ENCODE measurements around the gene TEX2. TPM values are rescaled to one million over a fixed set of nuclear protein-coding genes. Genes with fewer than 3 reads are reported as not detected.

The TEX2 gene
- total and polyA plus RNA-seq, 9 of the 15 experiments (the other 6 are each of a cell fraction or from before 2014, with no cell fraction given): 4.1 to 27.6 (median 19.3) TPM

DNA sequence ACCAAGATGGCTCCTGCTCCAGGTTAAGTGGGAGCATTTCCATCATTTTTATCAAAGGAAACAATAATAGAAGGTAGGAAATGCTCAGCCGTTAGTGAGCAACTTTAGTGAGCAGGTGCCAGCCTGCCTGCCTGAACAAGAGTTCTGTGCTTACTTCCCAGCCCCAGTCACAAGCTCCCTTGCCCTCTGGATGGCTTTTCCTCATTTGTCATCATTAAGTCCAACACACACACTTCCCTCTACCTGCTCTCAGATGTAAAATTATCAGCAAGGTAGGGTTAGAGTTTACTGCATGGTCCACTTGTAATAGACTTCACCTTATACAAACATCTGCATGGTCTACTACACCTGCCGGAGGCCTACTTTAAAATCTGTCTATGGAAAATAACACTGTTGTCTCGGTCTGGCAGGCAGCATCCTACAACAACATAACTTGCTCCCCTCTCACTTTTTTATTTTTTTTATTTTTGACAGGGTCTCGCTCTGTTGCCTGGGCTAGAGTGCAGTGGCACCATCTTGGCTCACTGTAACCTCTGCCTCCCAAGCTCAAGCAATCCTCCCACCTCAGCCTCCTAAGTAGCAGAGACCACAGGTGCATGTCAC, 12.7 kb downstream of the TEX2 start:
- Histone ChIP-seq H2AFZ (ENCODE audit: low read depth, low read length) (no peak overlapping the region), H3K27ac (ENCODE audit: extremely low read depth, low read depth, low read length) (no peak overlapping the region), H3K36me3 (ENCODE audit: control insufficient read depth, insufficient read depth, low read length) (no peaks in the 10 kb centered on the region), H3K27me3 (ENCODE audit: control insufficient read depth in 2 of 2, insufficient read depth in 2 of 2, low read length in 2 of 2) (no peaks in the 10 kb centered on the region), H3K9ac (ENCODE audit: insufficient read depth in 1 of 2, low read depth in 2 of 2, low read length in 2 of 2) (peak overlapping the region in 1 of 2 experiments; percentile 52; a peak in 1 of 4 replicates), H3K79me2 (ENCODE audit: control insufficient read depth, insufficient read depth, low read length) (peaks cover 90% of the 10 kb centered on the region), H3K9me1 (ENCODE audit: control insufficient read depth, insufficient read depth, low read length) (no peaks in the 10 kb centered on the region), H4K20me1 (replicated peaks; ENCODE audit: control insufficient read depth, insufficient read depth, low read length) (no peaks in the 10 kb centered on the region), H3K4me3 (no peak overlapping the region), H3K4me1 (replicated peaks in 1 of 2; ENCODE audit: control insufficient read depth in 2 of 2, insufficient read depth in 2 of 2, low read length in 2 of 2) (peaks cover 3 to 5% of the 10 kb centered on the region in 2 experiments; a peak in 4 of 5 replicates), H3K4me2 (ENCODE audit: insufficient read depth, low read length) (no peak overlapping the region), H3K9me3 (replicated peaks; ENCODE audit: control insufficient read depth, insufficient read depth, low read depth, low read length) (no peaks in the 10 kb centered on the region)
- intact Hi-C loops (cut with micrococcal nuclease) (no loop called here), in situ Hi-C loops (cut with MboI) (no loop called here)
- DNase-seq (ENCODE audit: extremely low read depth in 1 of 4, low spot score in 3 of 4): no peak
- ChIA-PET POLR2A (interaction anchor here (0.8 to 4.1 kb wide), 5 partner anchors 9 to 140 kb away, joined by 3 to 11 read pairs (median 9); no protein-coding TSS in a partner anchor), CTCF (ENCODE audit: low intra/inter-chr PET ratio) (no interaction called here)
- 86% methylated on average over 4 of the region's 4 CpGs for WGBS (ENCODE audit: insufficient coverage, low coverage, missing lambda C conversion rate)
- no TSS peak for BruUV-seq (replicated peaks)
- no peak for ATAC-seq
- FAIRE-seq: no peak
- TF ChIP-seq YY1 (IDR thresholded peaks at IDR 0.05; ENCODE audit: borderline replicate concordance in 1 of 3, control insufficient read depth in 1 of 3, extremely low read depth in 1 of 3, insufficient read depth in 3 of 3, insufficient read length in 1 of 3, insufficient replicate concordance in 2 of 3, low read depth in 1 of 3, low read length in 2 of 3): no peak
- TF ChIP-seq HNRNPL (IDR thresholded peaks at IDR 0.05; ENCODE audit: low read depth, low read length): no peak
- no peak for TF ChIP-seq ZNF212 (CRISPR knock-in tag; IDR thresholded peaks at IDR 0.05)
- TF ChIP-seq, protein P1, sequence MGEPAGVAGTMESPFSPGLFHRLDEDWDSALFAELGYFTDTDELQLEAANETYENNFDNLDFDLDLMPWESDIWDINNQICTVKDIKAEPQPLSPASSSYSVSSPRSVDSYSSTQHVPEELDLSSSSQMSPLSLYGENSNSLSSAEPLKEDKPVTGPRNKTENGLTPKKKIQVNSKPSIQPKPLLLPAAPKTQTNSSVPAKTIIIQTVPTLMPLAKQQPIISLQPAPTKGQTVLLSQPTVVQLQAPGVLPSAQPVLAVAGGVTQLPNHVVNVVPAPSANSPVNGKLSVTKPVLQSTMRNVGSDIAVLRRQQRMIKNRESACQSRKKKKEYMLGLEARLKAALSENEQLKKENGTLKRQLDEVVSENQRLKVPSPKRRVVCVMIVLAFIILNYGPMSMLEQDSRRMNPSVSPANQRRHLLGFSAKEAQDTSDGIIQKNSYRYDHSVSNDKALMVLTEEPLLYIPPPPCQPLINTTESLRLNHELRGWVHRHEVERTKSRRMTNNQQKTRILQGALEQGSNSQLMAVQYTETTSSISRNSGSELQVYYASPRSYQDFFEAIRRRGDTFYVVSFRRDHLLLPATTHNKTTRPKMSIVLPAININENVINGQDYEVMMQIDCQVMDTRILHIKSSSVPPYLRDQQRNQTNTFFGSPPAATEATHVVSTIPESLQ (CRISPR knock-in tag; IDR thresholded peaks at IDR 0.05): no peak
- TF ChIP-seq, protein P2, sequence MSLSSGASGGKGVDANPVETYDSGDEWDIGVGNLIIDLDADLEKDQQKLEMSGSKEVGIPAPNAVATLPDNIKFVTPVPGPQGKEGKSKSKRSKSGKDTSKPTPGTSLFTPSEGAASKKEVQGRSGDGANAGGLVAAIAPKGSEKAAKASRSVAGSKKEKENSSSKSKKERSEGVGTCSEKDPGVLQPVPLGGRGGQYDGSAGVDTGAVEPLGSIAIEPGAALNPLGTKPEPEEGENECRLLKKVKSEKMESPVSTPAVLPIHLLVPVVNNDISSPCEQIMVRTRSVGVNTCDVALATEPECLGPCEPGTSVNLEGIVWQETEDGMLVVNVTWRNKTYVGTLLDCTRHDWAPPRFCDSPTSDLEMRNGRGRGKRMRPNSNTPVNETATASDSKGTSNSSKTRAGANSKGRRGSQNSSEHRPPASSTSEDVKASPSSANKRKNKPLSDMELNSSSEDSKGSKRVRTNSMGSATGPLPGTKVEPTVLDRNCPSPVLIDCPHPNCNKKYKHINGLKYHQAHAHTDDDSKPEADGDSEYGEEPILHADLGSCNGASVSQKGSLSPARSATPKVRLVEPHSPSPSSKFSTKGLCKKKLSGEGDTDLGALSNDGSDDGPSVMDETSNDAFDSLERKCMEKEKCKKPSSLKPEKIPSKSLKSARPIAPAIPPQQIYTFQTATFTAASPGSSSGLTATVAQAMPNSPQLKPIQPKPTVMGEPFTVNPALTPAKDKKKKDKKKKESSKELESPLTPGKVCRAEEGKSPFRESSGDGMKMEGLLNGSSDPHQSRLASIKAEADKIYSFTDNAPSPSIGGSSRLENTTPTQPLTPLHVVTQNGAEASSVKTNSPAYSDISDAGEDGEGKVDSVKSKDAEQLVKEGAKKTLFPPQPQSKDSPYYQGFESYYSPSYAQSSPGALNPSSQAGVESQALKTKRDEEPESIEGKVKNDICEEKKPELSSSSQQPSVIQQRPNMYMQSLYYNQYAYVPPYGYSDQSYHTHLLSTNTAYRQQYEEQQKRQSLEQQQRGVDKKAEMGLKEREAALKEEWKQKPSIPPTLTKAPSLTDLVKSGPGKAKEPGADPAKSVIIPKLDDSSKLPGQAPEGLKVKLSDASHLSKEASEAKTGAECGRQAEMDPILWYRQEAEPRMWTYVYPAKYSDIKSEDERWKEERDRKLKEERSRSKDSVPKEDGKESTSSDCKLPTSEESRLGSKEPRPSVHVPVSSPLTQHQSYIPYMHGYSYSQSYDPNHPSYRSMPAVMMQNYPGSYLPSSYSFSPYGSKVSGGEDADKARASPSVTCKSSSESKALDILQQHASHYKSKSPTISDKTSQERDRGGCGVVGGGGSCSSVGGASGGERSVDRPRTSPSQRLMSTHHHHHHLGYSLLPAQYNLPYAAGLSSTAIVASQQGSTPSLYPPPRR (CRISPR knock-in tag; IDR thresholded peaks at IDR 0.05; ENCODE audit: borderline replicate concordance): no peak
- TF ChIP-seq ZNF79 (CRISPR knock-in tag; IDR thresholded peaks at IDR 0.05; ENCODE audit: low read depth): no peak
- TF ChIP-seq HDAC8 (tag; IDR thresholded peaks at IDR 0.05): no peak
- TF ChIP-seq FOXM1 (IDR thresholded peaks at IDR 0.05; ENCODE audit: low read depth): no peak
- TF ChIP-seq FOXM1 (CRISPR knock-in tag; IDR thresholded peaks at IDR 0.05; ENCODE audit: low read depth): no peak
- TF ChIP-seq ELF1 (tag; IDR thresholded peaks at IDR 0.05): no peak
- no peak for TF ChIP-seq SRSF7 (optimal IDR thresholded peaks at IDR 0.05; ENCODE audit: low read depth, low read length)
- TF ChIP-seq ZNF589 (CRISPR knock-in tag; IDR thresholded peaks at IDR 0.05; ENCODE audit: low read depth): no peak
- TF ChIP-seq TAF7 (tag; IDR thresholded peaks at IDR 0.05): no peak
- TF ChIP-seq SAFB2 (IDR thresholded peaks at IDR 0.05; ENCODE audit: borderline replicate concordance, low read depth, low read length, severe bottlenecking): no peak
- no peak for TF ChIP-seq CBX1 (IDR thresholded peaks at IDR 0.05; ENCODE audit: low read depth)
- no peak for TF ChIP-seq DACH1 (IDR thresholded peaks at IDR 0.05; ENCODE audit: partially characterized antibody)
